Astrocyte of the spinal cord (primary cell): ENCODE results near the gene DNAJC5.

Experiments used
- DNase-seq: peaks from one replicate; pipeline ENCODE4 v3.0.0; 2011; ENCODE audit warnings: low read depth, low spot score
- H3K4me3 ChIP-seq: 2 replicates; pipeline ENCODE4 v1.5.1; 2011; ENCODE audit warnings: low read depth, mild to moderate bottlenecking, low read length, moderate library complexity
- CTCF ChIP-seq: IDR thresholded peaks from 2 replicates; pipeline ENCODE4 v1.5.1; 2012; ENCODE audit warnings: low read depth, mild to moderate bottlenecking, low read length, inconsistent platforms
- in situ Hi-C: cut with HindIII; loops from 2 replicates; pipeline ENCODE4 v1.10.0; 2017; ENCODE audit warnings: low sequenced_read_pairs

DNAJC5 gene

DNA sequence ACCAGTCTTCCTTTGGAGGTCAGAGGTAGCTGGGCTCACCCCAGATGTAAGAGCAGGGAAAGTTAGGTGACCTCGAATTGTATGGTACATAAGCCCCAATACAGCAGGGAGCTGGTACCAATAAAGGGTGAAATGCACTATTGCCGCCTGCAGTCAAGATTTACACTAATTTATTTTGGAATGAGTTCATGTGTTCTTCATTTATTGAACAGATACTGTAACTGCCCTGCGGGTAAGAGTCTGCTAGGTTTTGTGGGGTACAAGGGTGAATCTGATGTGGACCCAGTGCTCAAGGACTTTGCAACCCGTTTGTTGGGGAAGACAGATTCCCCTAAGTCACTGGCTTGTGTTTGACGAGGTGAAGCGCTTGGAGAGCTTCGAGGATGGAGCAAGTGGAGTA lies 2.5 kb upstream of the DNAJC5 start:
- no peak overlapping the region for H3K4me3 ChIP-seq
- no peak for TF ChIP-seq CTCF
- DNase-seq, result no peak
- in situ Hi-C loops, result no loop called here

DNA sequence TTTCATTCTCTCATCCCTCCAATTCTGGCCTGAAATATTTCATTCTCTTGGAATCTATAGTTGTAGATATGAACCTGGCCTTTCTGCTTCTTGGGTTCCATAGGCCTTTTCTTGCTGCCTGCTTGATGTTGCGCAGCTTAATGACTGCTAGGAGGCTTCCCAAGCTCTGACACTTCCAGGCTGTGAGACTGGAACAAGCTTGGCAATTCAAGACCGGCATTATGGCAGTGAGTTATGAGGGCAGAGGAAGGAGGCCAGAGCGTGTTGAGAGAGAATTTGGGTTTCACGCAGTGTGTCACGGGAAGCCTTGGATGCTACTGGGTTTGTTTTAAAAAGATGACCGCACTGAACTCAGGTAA lies 948 bp upstream of the DNAJC5 start:
- TF ChIP-seq CTCF, result no peak
- H3K4me3 ChIP-seq, result peak overlapping the region; percentile 64
- in situ Hi-C loops, result no loop called here
- DNase-seq, result no peak

DNA sequence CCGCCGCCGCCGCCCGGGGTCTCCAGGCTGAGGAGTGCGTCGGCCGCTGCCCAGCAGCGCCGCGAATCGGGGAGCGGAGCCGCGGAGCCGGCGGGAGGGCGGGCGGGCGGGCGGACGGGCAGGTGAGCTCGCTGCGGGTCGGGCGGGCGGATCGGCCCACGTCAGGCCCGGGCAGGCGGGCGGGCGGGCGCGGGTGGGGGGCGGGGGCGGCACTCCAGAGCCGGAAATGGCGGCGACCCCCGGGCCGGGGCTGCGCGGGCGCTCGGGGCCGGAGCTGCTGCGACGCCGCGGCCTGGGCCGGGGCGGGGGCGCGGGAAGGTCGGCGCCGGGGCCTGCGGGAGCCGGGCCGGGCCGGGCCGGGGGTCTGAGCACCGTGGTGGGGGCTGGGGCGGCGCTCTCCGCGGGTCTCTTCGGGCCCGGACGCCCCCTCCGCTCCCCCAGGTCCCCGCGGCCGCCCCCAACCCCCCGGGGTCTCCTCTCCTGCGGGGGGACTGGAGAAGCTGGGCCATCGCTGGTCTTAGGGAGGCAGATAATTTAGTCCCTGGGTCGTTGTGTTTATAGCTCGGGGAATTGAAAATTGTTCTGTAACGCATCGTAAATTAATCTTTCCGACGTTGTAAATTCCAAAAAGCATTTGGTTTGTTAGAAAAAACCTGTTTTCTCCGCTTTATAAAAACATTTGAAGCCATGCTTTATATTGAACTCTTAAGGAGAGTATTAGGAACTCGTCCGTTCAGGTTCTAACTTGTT lies 451 bp downstream of the DNAJC5 start:
- H3K4me3 ChIP-seq, result peak overlapping the region; percentile 64
- in situ Hi-C loops, result no loop called here
- DNase-seq, result peak; percentile 4
- TF ChIP-seq CTCF, result no peak

GRCh38 chr20:63895952-63896263 lies 982 bp downstream of the DNAJC5 start:
- peak overlapping the region; percentile 64 for H3K4me3 ChIP-seq
- DNase-seq, result peak; percentile 33
- in situ Hi-C loops, result no loop called here
- TF ChIP-seq CTCF, result no peak

- DNase-seq, result peak; percentile 25
- in situ Hi-C loops, result no loop called here
- peak overlapping the region; percentile 64 for H3K4me3 ChIP-seq
- no peak for TF ChIP-seq CTCF
Observed at GRCh38 chr20:63896264-63897105, 1.6 kb downstream of the DNAJC5 start.

DNA sequence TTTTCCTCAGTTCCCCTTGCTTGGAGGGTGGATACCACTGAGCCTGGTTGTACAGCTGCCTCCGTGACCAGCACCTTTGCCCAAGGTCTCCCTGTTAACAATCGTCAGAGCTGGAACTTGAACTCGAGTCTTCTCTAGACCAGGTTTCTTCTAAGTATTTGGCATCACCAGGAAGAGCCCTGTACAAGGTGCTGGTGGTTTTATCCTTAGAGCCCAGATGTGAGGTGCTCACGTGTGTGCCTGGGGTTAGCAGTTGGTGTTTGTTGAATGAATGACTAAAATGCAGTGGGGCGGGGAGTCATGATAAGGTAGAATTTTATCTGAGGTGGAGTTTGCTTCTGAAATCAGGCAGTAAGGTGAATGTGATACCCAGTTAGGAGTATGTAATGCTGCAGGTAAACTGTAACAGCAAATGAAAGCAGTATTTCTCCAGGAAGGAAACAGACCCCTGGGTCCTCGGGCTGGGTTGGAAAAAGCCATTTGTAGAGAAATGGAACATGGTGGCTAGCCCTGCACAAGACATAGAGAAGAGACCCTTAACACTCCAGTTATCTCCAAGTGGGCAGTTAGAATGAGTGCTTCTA lies 3.1 kb downstream of the DNAJC5 start:
- in situ Hi-C loops, result no loop called here

More for the DNA sequence above, 3.1 kb downstream of the DNAJC5 start:
- no peak for DNase-seq
- no peak overlapping the region for H3K4me3 ChIP-seq
- no peak for TF ChIP-seq CTCF
